Midbrain (tissue), 1 donor: Measurements from ENCODE around the gene CHD2.
"Not testable (repeated sequence)": the region's sequence is repeated elsewhere in the genome, so short reads cannot be mapped to it uniquely, and the experiment has no call there.

Source experiments
- DNase-seq: peaks from one replicate; lab custom pipeline; 2025; lab: John Stamatoyannopoulos, UW

The CHD2 gene

DNA sequence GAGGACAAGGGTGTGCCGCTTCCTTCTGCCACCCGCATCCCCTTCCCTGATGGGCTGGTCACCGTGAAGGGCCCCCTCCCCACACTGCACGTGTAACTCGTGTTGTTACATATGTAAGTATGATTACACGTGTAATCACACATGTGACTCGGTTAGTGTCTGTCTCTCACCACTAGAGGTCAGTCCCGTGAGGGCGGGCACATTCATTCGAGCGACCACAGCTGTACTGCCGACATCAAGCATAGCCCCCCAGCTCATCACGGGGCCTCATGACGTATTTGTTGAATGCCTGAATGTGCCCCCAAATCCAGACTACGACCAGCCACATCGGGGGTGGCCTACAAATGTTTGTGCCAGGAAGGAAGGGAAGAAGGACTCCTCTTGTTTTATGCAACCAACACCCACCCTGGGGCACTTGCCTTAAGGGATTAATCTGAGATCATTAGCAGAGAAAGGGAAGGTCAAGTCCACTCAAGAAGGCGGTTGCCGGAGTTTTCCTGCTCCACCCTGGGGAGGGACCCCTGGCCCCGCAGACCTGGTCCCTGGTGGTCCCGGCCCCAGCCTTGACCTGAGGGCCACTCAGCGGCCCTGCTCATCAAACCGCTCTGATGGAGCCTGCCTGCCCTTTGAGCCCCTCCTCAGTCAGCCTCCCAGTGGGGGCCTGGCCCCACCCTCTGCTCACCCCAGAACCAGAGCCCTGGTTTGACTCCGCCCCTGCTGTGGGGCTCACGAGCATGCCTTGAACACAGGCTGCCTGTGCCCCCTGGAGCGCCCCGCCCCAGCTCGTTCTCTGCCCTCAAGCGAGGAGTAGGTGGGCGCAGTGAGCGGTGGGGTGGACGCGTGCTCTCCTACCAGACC lies 136.1 kb downstream of the CHD2 start:
- no peak for DNase-seq

DNA sequence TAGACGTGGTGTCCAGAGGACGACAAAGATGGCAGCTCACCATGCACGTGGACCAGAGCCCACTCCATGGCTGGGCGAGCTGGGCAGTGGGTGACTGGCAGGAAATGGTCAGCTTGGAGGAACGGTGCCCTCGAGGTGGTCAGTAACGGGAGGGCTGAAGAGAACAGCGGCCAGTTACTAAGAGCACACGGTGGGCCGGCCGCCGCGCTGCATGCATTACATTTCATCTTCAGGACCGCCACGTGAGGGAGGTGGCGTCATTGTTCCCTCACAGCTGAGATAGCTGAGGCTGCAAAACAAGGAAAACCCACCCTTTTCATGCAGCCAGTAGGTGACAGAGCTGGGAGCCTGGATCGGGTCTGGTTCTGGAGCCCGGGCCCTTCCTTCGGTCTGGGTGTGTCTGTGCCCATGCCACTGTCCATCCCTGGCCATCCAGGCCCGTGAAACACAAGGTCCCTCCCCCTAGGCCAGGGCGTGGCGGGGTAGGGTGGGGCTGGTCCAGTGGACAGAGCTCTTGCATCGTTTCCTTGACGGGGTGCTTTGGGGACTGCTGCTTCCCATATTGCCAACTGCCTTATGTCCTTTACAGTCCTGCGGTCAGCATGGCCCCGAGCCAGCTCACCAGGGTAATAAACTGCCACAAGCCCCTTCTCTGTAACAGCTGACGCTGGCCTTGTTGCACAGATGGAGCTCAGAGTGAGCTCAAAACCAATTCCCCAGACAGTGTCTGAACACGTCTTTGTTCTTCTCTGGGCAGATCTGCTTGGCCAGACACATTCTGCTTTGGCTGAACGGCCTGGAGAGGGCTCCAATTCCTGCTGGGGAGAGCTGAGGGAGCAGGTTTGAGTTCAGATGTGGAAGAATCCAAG lies 137.1 kb downstream of the CHD2 start:
- peak; percentile 72 for DNase-seq

DNA sequence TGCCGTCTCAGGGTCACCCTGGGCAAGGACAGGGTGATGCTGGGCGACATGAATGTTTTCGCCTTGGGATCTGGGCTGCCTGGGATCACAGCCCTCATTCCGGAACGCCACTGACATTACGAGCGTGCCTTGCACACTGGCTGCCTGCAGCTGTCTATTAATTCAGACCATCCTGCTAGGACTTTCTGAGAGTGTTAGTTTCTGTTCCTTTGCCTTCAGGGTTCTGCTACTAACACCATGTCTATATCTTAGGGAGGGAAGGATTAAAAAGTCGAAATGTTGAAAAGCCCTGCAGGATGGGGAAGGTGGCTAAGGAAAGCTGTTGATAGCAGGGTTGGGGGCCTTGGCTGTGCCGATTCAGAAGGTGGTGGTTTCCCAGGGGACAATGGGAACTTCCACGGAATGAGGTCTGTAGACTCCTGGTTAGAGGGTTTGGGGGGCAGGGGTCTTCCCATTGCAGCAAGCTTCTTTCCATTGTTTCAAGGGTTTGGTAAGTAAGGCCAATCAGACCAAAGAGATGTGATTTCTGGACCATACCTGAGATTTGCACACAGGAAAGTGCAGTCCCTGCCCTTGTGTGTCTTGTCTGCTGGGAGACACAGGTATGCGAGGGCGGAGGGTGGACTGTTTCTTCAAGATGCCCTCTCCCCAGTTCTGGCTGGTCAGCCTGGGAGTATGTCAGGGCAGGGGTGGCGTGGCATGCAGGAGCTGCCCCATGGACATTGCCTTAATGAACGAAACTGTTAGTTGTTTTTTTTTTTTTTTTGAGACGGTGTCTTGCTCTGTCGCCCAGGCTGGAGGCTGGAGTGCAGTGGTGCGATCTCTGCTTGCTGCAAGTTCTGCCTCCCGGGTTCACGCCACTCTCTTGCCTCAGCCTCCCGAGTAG lies 137.9 kb downstream of the CHD2 start:
- no peak for DNase-seq

DNA sequence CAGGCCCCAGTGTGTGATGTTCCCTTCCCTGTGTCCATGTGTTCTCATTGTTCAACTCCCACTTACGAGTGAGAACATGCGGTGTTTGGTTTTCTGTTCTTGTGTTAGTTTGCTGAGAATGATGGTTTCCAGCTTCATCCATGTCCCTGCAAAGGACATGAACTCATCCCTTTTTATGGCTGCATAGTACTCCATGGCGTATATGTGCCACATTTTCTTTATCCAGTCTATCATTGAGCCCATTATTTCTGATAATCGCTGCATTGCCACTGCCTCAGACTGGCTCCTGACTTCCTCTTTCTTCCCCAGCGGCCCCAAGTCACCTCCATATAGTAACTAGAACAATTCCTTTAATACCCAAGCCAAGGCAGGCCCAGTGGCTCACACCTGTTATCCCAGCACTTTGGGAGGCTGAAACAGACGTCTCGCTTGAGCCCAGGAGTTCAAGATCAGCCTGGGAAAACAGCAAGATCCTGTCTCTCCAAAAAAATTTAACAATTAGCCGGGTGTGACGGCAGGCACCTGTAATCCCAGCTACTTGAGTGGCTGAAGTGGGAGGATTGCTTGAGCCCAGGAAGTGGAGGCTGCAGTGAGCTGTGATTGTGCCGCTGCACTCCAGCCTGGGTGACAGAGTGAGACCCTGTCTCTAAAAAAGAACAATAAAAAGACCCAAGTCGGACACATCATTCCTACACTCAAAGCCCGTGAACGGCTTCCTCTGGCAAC lies 139.6 kb downstream of the CHD2 start:
- DNase-seq: not testable (repeated sequence)

DNA sequence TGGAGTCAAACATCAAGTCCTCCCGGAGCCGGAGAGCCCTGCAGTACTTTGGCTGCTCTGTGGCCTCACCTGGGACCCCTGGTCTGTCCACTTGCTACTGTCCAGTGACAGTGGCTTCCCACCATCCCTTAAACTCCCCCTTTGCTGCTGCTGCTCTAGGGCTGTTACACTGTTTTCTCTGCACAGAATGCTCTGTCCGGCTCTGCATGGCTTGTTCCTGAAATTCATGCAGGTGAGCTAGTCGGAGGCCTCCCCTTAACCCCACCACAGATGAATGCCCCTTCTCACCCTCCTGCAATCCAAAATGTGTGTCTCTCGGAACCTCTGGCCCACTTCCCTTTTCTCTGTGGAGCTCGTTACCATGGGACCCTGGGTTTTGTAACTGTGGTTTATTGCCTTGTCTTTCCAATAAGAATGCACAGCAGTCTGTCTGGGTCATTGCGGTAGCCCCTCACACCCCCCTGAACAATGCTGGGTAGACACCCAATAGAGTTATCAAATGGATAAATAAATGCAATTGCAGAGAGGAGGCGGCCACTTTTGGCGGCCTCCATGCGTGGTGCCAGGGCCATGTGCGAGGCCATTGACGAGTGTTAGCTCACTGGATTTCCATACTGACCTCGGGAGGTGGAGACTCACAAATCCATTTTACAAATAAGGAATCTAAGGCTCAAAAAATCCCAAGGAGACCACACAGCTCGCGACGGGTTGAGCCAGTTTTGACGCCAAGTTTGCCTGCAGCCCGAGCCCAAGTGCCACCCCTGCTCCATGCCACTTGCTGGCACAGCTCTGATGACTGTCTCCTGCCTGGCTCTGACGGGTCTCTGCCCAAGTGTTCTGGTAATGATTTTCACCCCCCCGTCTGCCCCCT lies 140.4 kb downstream of the CHD2 start:
- peak; percentile 13 for DNase-seq

DNA sequence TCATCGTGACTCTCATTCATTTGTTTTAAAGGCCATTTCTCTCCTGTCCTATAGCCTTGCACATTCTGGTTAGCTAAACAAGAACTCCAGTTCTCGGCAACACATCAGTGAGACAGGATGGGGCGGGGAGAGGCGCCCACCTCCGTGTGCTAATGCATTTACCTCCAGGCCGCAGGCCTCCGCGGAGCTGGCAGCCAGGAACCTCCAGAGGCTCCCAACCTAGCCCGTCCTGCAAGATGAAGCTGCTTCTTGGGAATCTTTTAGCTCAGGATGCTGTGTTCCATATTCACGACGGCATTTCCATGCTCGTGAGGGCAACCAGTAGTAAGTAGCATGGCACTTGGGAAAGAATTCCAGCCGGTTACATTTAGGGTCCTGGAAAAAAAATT lies 141.0 kb downstream of the CHD2 start:
- DNase-seq: no peak

DNA sequence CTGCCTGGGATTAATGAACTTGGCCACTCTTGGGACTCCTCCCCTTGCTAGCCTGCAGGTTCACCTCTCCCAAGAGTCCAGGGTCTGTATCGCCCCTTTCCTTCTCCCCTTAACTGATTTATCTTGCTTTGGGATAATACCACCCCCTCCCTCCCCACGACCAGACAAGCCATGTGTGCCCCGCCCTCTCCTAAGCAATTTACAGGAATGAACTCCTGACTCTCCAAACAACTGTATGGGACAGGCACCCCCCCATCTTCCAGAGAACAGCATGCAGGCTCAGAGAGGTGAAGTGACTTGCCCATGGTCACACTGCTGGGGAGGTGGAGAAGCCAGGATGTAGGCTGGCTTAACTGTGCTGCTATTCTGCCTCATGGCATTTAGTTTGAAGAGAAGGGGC lies 142.1 kb downstream of the CHD2 start:
- DNase-seq: no peak

DNA sequence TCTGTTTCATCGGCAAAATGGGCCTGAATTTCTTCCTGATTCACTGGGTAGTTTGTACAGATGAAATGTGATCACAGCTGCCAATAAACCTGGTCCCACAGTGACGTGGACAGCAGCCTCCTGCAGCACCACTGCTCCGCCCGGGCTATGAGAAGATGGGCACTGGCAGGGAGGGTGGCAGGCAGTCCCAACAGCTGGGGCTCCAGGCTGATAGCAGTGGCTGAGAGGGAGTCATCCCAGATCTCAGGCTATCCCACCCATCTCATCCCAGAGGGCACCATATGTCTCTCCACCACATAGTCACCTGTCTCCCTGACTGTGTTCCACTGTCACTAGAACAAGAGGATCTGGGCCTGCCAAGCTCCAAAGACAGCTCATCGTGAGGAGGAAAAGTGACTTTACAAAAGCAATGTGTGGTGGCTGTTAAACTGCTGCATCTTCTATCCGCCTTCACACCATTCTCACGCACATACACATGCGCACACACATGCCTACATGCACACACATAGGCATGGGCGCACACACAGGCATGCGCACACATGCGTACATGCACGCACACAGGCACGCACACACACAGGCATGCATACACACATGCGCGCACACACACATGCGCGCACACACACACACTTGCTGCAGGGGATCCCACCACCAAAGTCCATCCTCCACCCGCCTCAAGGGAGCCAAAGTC lies 142.7 kb downstream of the CHD2 start:
- no peak for DNase-seq

DNA sequence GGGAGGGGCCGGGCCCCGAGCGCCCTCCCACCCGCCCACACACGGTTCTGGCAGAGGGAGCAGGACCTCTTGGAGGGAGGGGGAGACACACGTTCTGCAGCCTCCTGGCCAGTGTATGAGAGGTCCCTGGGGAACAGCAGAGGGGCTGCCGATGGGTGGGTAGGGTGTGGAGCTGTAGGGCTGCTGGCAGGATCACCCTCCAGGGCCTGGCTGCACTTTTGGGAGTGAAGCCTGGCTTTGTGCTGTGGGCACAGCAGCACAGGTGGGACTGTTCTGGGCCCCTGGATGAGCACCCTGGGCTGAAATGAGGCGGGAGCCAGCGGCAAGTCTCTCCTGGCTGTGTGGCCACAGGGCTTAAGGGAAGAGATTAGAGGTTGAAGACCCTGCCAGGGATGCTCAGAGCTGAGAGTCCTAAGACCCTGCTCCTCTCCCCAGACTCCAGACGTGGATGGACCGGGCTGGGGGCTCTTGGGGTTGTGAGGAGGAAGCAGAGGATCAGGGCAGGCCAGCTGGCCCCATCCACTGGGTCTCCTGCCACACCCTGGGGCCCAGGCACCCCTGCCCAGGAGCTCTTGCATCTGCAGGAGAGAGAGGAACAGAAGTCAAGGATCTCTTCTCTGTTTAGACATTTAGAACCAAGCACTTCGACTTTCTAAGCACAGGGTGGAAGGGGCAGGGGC lies 143.6 kb downstream of the CHD2 start:
- DNase-seq: no peak

DNA sequence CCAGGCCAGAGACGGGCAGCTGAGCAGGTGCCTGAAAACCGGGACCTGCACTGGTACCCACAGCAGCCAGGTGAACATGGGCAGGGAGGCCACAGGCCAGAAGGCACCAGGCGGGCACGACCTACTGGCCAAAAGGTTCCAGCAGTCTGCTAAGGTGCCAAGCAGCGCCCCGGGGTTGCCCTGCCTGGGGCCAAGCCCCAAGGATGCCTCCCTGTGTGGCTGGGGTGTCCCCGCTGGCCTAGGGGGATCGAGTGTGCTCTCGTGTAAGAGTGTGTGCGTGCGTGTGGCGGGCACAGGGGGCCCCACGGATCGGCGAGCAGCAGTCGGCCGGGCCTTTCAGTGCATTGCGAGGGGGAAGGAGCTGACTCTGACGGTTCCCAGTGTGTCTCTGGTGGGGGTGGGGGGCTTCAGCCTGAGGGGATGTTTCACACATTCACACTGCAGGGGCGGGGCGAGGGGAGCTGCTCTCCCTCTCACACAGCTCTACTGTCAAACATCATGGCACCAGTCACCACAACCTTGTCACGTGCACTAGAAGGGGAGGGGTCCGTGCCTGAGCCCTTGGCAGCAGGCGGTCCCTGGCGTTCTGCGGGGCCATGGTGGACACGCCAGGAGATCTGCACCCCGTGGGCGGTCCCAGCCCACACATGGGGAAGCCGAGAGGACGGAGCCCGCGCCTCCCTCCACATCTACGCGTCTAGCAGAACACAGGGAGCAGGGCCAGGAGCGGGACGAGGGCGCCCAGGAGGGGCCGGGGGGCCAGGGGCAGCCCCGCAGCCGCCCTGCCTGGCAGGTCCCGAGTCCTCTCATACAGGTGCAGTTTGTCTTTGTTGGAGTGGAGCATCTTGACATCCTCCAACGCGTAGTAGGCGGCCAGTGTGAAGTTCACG lies 144.4 kb downstream of the CHD2 start:
- DNase-seq: no peak

DNA sequence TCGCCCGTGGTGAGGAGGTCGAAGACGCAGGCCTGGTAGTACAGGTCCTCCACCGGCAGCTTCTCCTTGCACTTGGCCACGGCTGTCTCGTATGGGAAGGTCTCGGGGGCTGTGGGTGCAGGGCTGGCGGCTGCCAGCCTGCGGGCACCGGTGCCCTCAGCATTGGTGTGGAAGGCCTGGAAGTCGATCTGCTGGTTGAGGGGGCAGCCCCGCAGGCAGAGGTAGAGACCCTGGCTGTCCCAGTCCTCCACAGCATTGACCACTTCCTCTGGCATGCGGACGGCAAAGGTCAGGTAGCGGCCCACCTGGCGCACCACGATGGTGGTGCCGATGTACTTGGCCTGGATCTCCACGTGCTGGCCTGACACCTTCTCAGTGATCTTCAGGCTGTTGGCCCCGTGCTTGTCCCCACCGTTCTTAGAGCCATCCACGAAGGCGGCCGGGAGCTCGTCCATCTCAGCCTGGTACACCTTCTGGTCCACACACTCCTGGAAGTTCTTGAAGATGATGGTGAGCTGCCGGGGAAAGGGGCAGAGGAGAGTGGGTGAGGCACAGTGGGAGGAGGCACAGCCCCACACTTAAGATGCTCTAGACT lies 145.2 kb downstream of the CHD2 start:
- no peak for DNase-seq

DNA sequence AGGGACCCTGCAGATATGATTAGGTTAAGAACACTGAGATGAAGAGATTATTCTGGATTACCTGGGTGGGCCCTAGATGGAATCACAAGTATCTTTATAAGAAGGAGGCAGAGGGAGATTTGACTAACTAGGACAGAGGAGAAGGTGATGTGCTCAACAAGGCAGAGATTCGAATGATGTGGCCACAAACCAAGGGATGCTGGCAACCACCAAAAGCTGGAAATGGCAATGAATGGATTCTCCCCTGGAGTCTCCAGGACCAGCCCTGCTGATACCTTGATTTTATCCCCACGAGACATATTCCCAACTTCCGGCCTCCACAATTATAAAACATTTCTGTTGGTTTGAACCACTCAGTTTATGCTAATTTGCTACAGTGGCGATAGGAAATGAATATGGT lies 146.0 kb downstream of the CHD2 start:
- DNase-seq: no peak

DNA sequence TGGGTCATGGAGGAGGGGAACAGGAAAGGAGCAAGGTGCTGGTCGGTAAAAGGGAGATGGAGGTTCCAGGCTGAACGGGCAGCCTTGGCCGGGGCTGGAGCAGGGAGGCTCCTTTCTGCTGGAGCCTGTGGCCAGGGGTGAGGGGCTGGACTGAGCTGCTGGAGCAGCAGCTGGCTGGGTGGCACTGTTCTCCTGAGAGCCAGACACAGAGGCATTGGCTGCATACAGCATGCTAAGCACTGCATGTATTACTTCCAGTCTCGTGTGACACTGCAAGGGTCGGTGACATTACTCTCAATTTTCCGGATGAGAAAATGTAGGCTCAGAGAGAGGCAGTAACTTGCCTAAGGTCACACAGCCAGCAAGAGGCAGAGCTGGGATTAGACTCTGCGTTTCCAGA lies 146.6 kb downstream of the CHD2 start:
- DNase-seq: no peak

DNA sequence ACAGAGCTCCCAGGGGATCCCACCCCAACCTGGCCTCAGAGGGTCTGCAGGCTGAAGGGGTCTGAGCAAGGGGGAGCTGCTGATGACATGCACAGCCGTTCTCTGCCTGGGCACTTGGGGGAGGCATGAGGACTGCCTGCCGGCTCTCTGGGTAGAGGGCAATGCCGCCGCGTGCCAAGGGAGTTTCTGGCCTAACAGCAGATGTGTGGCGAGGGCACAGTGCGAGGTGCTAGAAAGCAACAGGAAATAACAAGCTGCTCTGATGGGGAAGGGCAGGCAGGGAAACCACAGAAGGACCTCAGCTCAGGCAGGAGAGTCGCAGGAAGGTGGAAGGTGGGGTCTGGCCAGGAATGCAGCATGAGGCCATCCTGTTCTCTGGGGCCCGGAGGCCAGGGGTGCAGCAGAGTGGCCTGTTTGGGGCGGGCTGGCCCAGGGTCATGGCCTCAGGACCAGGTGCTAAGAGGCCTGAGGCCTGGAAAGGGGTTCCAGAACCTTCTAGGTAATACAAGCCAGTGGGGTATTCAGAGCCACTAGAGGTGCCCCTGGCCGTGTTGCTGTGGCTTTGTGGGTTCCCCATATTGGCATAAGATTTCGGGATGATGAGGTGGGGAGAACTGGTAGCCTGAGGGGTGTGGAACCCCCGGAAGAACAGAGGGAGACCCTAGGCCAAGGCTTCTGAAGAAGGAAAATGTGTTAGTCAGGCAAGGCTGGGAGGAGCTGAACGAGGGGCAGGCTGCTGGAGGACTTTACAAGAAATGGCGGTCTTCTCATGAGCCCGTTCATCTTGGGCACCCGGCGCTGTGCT lies 147.7 kb downstream of the CHD2 start:
- DNase-seq: no peak

DNA sequence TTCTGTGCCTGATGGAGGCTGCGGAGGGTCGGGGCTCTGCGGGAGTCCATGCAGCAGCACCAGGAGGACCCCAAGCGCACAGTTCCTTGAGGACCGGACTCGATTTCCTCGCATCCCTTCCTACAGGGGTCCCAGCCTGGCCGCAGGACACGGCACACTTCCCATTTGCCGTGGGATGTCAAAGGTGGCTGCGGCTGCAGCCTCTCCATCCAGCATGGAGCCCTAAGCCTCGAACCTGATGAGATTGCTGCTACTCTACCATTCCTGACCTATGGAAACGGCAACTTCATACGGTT lies 148.2 kb downstream of the CHD2 start:
- no peak for DNase-seq

DNA sequence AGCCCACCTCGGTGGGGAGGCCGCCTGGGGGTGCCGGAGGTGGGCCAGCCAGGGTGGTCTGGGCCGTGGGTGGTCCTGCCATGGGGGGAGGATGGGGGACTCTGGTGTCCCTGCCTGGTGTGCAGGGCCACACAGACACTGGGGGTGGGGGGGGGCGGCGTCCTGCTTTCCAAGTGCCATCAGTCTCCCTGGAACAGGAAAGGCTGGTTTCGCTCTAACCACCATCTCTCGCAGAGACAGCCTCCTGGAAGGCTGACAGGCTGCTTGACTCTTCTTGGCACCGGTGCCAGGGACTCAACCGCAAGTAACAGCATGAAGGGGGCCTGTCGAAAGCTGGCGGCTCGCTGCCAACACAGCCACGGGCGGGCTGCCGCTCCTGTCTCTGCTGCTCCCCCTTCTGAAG lies 148.6 kb downstream of the CHD2 start:
- peak; percentile 42 for DNase-seq

DNA sequence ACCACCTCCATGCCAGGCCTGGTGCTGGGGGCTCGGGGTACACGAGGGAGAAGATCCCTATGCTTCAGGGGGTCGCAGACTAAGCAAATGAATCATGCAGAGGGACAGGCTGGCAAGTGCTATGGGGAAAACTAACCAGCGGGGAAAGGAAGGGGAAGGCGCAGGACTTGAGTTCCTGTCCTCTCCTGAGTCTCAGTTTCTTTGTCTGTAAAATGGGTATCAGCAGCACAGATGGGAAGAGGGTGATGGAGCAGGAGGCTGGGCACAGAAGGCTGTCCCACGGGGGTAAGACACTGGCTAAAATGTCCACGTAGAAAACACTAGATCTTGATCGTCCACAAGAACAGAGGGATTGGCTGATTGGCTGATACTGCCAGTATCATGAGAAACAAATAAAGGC lies 149.1 kb downstream of the CHD2 start:
- DNase-seq: no peak
